Fibroblast of mammary gland (primary cell): ENCODE results near the gene MS4A1.
"Not testable (repeated sequence)": the region's sequence is repeated elsewhere in the genome, so short reads cannot be mapped to it uniquely, and the experiment has no call there.

ENCODE experiments used
- DNase-seq: peaks from one replicate; pipeline ENCODE4 v3.0.0-alpha.2; 2010; ENCODE audit warnings: low read depth
- H3K4me3 ChIP-seq: 2 replicates; pipeline ENCODE4 v1.5.1; 2011; ENCODE audit warnings: low read depth, mild to moderate bottlenecking, low read length, moderate library complexity; ENCODE audit not compliant: control insufficient read depth
- TF ChIP-seq, protein P1 (sequence below): conservative IDR thresholded peaks from 2 replicates; pipeline ENCODE4 v1.5.1; 2011; ENCODE audit warnings: low read depth, low read length, inconsistent platforms; ENCODE audit not compliant: control insufficient read depth, insufficient read depth

Gene MS4A1

GRCh38 chr11:60447070-60447469 is 8.6 kb upstream of the MS4A1 start:
- TF ChIP-seq, protein P1, sequence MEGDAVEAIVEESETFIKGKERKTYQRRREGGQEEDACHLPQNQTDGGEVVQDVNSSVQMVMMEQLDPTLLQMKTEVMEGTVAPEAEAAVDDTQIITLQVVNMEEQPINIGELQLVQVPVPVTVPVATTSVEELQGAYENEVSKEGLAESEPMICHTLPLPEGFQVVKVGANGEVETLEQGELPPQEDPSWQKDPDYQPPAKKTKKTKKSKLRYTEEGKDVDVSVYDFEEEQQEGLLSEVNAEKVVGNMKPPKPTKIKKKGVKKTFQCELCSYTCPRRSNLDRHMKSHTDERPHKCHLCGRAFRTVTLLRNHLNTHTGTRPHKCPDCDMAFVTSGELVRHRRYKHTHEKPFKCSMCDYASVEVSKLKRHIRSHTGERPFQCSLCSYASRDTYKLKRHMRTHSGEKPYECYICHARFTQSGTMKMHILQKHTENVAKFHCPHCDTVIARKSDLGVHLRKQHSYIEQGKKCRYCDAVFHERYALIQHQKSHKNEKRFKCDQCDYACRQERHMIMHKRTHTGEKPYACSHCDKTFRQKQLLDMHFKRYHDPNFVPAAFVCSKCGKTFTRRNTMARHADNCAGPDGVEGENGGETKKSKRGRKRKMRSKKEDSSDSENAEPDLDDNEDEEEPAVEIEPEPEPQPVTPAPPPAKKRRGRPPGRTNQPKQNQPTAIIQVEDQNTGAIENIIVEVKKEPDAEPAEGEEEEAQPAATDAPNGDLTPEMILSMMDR = no peak
- H3K4me3 ChIP-seq = no peak overlapping the region
- no peak for DNase-seq

DNA sequence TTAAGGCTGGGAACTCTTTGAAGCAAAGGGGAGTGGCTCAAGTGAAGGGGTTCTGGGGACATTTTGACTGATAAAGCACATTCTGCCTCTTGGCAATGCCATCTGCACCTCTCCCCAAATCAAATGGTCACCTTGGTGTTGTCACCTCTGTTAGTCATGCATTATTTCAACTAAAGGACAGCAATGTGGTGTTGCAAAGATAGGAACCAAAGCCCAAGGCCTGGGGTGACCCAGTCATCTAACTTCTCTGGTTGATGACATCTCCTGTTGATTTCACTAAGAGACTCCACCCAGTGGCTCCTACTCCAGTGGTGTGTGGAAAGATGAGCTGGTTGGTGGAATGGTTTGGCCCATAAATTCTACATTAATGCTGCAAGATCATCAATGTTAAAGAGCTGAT is 7.8 kb upstream of the MS4A1 start:
- TF ChIP-seq, protein P1 = no peak
- no peak overlapping the region for H3K4me3 ChIP-seq
- no peak for DNase-seq

- DNase-seq, H3K4me3 ChIP-seq: not testable (repeated sequence)
Measured at GRCh38 chr11:60451185-60451584, 4.5 kb upstream of the MS4A1 start.

GRCh38 chr11:60454212-60454611 is 1.4 kb upstream of the MS4A1 start:
- DNase-seq = no peak
- H3K4me3 ChIP-seq = no peak overlapping the region
- TF ChIP-seq, protein P1 = no peak

DNA sequence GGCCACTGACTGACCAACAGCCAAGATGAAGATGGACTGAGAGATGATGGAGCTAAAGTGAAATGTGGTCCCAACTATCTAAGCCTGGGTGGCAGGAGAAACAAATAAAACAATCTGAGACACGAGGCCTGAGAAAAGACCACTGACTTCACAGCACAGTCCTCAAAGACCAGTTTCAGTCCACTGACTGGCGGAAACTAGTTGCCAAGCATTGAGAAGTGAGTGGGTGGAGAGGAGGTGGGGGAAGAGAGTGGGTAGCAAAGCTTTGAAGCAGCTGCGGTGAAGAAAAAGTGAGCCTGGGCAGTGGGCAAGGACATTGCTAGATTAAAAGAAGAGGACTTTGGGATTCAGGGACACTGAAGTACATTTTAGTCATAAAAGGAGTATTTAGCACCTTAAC is 1.9 kb downstream of the MS4A1 start:
- no peak overlapping the region for H3K4me3 ChIP-seq
- DNase-seq = no peak
- TF ChIP-seq, protein P1 = no peak

- H3K4me3 ChIP-seq = no peak overlapping the region
- DNase-seq = no peak
- TF ChIP-seq, protein P1 = no peak
Measured at GRCh38 chr11:60459345-60459744, 3.7 kb downstream of the MS4A1 start.

DNA sequence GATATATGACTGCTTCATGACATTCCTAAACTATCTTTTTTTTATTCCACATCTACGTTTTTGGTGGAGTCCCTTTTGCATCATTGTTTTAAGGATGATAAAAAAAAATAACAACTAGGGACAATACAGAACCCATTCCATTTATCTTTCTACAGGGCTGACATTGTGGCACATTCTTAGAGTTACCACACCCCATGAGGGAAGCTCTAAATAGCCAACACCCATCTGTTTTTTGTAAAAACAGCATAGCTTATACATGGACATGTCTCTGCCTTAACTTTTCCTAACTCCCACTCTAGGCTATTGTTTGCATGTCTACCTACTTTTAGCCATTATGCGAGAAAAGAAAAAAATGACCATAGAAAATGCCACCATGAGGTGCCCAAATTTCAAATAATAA is 13.2 kb downstream of the MS4A1 start:
- no peak for DNase-seq
- no peak overlapping the region for H3K4me3 ChIP-seq
- TF ChIP-seq, protein P1 = no peak
